Transverse colon (tissue), 4 donors: ENCODE results near the gene RIOX2. TPM values are rescaled to one million over a fixed set of nuclear protein-coding genes. Genes with fewer than 3 reads are reported as not detected.

Experiments
- DNase-seq: peaks from one replicate; pipeline ENCODE4 v3.0.0-alpha.2; 2019
- H3K27ac ChIP-seq, 4 donors: fragments of 200-600 bp; sonication (generic); 2 replicates each; pipeline ENCODE4 v1.5.1; 2016 to 2018; ENCODE audit warnings: inconsistent platforms in 4 of 4
- H3K27me3 ChIP-seq: fragments of 200-600 bp; sonication (generic); 2 replicates; pipeline ENCODE4 v1.5.1; 2017; ENCODE audit warnings: inconsistent platforms
- H3K36me3 ChIP-seq, 4 donors: fragments of 200-600 bp; sonication (generic); 2 replicates each; pipeline ENCODE4 v1.5.1; 2017 to 2019; ENCODE audit warnings: inconsistent platforms in 4 of 4
- H3K4me1 ChIP-seq, 4 donors: fragments of 200-600 bp; sonication (generic); 2 replicates each; pipeline ENCODE4 v1.5.1; 2017 to 2020; ENCODE audit warnings: inconsistent platforms in 4 of 4
- H3K4me3 ChIP-seq, 4 donors: fragments of 200-600 bp; sonication (generic); 1 replicate in 1 of 4; 2 replicates in 3 of 4; pipeline versions ENCODE4 v1.5.1 to v1.6.1; 2017 to 2019; ENCODE audit warnings: inconsistent platforms in 4 of 4
- H3K9me3 ChIP-seq, 2 donors: fragments of 200-600 bp; sonication (generic); 2 replicates each; pipeline ENCODE4 v1.5.1; 2017 to 2019; ENCODE audit warnings: inconsistent platforms in 2 of 2
- CTCF ChIP-seq, 5 experiments: fragments of 200-600 bp in 3 of 5; fragments of 450-650 bp in 2 of 5; sonication (generic) in 3 of 5; IDR thresholded peaks; 1 replicate in 2 of 5; 2 replicates in 3 of 5; pipeline ENCODE4 v1.5.1; 2016 to 2017; ENCODE audit warnings: antibody characterized with exemption in 5 of 5, inconsistent platforms in 3 of 5, mild to moderate bottlenecking in 2 of 5, moderate library complexity in 1 of 5
- EP300 ChIP-seq: sonication (generic); formaldehyde crosslinking; IDR thresholded peaks from one replicate; pipeline ENCODE4 v1.6.1; 2017; ENCODE audit warnings: antibody characterized with exemption, low read depth
- POLR2A ChIP-seq: fragments of 450-650 bp; IDR thresholded peaks from one replicate; pipeline ENCODE4 v1.6.1; 2016; ENCODE audit warnings: antibody characterized with exemption, mild to moderate bottlenecking, moderate library complexity
- POLR2AphosphoS5 ChIP-seq, 3 donors: sonication (generic); formaldehyde crosslinking; IDR thresholded peaks; one replicate each; pipeline ENCODE4 v1.6.1; 2016; ENCODE audit warnings: antibody characterized with exemption in 3 of 3
- WGBS, 2 donors: methylation state at CpG; one replicate each; pipeline ENCODE4 v1.1.5; 2018; ENCODE audit warnings: low coverage in 1 of 2; 5-methylcytosine and 5-hydroxymethylcytosine counted together
- in situ Hi-C, 4 donors: fragments of 200-750 bp; cut with MboI; loops; one replicate each; pipeline versions ENCODE4 v1.15.0 to v1.15.1; 2017; ENCODE audit warnings: low sequenced_read_pairs in 3 of 4, low pct_ligation_motif_present in 1 of 4, low pct_unique_long_range_greater_than_20kb in 1 of 4
- intact Hi-C: fragments of 100-400 bp; cut with DNase I; formaldehyde crosslinking; loops from one replicate; pipeline ENCODE4 v1.15.1; 2023; ENCODE audit warnings: low total_unique reads
- total RNA-seq, 4 donors: library from RNA; depleted of rRNA; stranded (reverse); fragments of >200 nt; gene quantifications; one replicate each; pipeline ENCODE4 v1.1.0, GENCODE V29; 2016

Gene RIOX2
- total RNA-seq, 4 donors from 2014 or later = 7.5 to 20.5 (median 13.3) TPM

- no peak for DNase-seq
- no peak overlapping the region for H3K27ac ChIP-seq
- intact Hi-C loops = no loop called here
- TF ChIP-seq CTCF (IDR thresholded peaks at IDR 0.05) (no peak), POLR2AphosphoS5 (IDR thresholded peaks at IDR 0.05) (no peak), EP300 (no peak)
- 92 to 93% methylated on average over 2 of the region's 2 CpGs for WGBS, 2 donors
- H3K27me3 ChIP-seq = no peaks in the 10 kb centered on the region
- no peaks in the 10 kb centered on the region for H3K4me1 ChIP-seq
- in situ Hi-C loops = no loop called here
- H3K9me3 ChIP-seq = no peaks in the 10 kb centered on the region
- no peaks in the 10 kb centered on the region for H3K36me3 ChIP-seq
- no peak overlapping the region for H3K4me3 ChIP-seq
Measured at GRCh38 chr3:97993526-97993925, 21.3 kb upstream of the RIOX2 start.

GRCh38 chr3:97992547-97993173 lies 20.4 kb upstream of the RIOX2 start:
- intact Hi-C loops (no loop called here), in situ Hi-C loops (no loop called here)
- TF ChIP-seq EP300 = no peak
- no peak for TF ChIP-seq POLR2A
- TF ChIP-seq CTCF (IDR thresholded peaks at IDR 0.05) = no peak
- no peak for TF ChIP-seq POLR2AphosphoS5 (IDR thresholded peaks at IDR 0.05)
- no peak overlapping the region for H3K4me3 ChIP-seq
- no peak overlapping the region for H3K27ac ChIP-seq
- no peaks in the 10 kb centered on the region for H3K36me3 ChIP-seq
- H3K4me1 ChIP-seq = no peaks in the 10 kb centered on the region
- 95 to 100% methylated on average over 1 to 2 of the region's 2 CpGs for WGBS, 2 donors
- DNase-seq = no peak
- no peaks in the 10 kb centered on the region for H3K27me3 ChIP-seq
- H3K9me3 ChIP-seq = no peaks in the 10 kb centered on the region

- Histone ChIP-seq H3K27me3 (no peaks in the 10 kb centered on the region), H3K9me3 (no peaks in the 10 kb centered on the region), H3K4me1 (no peaks in the 10 kb centered on the region), H3K4me3 (no peak overlapping the region), H3K36me3 (no peaks in the 10 kb centered on the region), H3K27ac (no peak overlapping the region)
- no peak for TF ChIP-seq POLR2A
- no peak for TF ChIP-seq POLR2AphosphoS5 (IDR thresholded peaks at IDR 0.05)
- no peak for TF ChIP-seq EP300
- no peak for TF ChIP-seq CTCF (IDR thresholded peaks at IDR 0.05)
- in situ Hi-C loops (no loop called here), intact Hi-C loops (no loop called here)
- DNase-seq = no peak
- 30 to 35% methylated on average over 2 to 5 of the region's 5 CpGs for WGBS, 2 donors
Measured at GRCh38 chr3:97991293-97991682, 19.1 kb upstream of the RIOX2 start.

- Histone ChIP-seq H3K27me3 (no peaks in the 10 kb centered on the region), H3K27ac (no peak overlapping the region), H3K36me3 (no peaks in the 10 kb centered on the region), H3K9me3 (no peaks in the 10 kb centered on the region), H3K4me1 (no peaks in the 10 kb centered on the region), H3K4me3 (no peak overlapping the region)
- in situ Hi-C loops = no loop called here
- intact Hi-C loops = no loop called here
- 8 to 22% methylated on average over 2 of the region's 2 CpGs for WGBS, 2 donors
- no peak for TF ChIP-seq POLR2AphosphoS5 (IDR thresholded peaks at IDR 0.05)
- no peak for TF ChIP-seq POLR2A
- no peak for TF ChIP-seq EP300
- TF ChIP-seq CTCF (IDR thresholded peaks at IDR 0.05) = no peak
- no peak for DNase-seq
Measured at GRCh38 chr3:97990624-97991292, 18.5 kb upstream of the RIOX2 start.
